OCI-LY7 (cell line): ENCODE measurements around the gene DNER.

Experiments
- EZH2phosphoT487 ChIP-seq: fragments of 200-600 bp; sonication (generic); IDR thresholded peaks from 2 replicates; pipeline ENCODE4 v1.6.1; 2018; ENCODE audit warnings: low read depth, borderline replicate concordance, mild to moderate bottlenecking, mixed run types, antibody characterized with exemption, low read length, moderate library complexity, mixed read lengths
- TF ChIP-seq, protein P1 (sequence below): fragments of 200-600 bp; sonication (generic); conservative IDR thresholded peaks from 2 replicates; pipeline ENCODE4 v1.5.1; 2014; ENCODE audit warnings: mild to moderate bottlenecking, antibody characterized with exemption, low read length, moderate library complexity, mixed read lengths

DNA sequence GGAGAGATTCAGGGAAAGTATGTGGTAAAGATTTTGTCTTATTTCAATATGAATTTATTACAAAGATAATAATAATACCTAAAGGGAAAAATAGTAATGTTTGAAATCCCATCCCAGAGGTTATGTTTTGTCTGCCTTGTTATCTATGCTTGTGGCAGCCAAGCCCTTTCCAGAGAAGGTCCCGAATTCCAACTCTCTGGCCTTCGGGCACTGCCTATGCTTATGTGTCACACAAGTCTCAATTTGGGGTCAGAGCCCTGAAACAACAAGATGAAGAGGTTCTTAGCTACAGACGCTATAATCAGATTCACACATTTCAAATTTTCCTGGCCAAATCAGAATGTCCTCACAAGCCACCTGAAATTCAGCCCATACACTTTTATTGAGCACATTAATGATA, 59.9 kb downstream of the DNER start:
- TF ChIP-seq, protein P1, sequence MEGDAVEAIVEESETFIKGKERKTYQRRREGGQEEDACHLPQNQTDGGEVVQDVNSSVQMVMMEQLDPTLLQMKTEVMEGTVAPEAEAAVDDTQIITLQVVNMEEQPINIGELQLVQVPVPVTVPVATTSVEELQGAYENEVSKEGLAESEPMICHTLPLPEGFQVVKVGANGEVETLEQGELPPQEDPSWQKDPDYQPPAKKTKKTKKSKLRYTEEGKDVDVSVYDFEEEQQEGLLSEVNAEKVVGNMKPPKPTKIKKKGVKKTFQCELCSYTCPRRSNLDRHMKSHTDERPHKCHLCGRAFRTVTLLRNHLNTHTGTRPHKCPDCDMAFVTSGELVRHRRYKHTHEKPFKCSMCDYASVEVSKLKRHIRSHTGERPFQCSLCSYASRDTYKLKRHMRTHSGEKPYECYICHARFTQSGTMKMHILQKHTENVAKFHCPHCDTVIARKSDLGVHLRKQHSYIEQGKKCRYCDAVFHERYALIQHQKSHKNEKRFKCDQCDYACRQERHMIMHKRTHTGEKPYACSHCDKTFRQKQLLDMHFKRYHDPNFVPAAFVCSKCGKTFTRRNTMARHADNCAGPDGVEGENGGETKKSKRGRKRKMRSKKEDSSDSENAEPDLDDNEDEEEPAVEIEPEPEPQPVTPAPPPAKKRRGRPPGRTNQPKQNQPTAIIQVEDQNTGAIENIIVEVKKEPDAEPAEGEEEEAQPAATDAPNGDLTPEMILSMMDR = no peak
- TF ChIP-seq EZH2phosphoT487 = no peak
